ENCODE results near the gene AGAP1.

DNA sequence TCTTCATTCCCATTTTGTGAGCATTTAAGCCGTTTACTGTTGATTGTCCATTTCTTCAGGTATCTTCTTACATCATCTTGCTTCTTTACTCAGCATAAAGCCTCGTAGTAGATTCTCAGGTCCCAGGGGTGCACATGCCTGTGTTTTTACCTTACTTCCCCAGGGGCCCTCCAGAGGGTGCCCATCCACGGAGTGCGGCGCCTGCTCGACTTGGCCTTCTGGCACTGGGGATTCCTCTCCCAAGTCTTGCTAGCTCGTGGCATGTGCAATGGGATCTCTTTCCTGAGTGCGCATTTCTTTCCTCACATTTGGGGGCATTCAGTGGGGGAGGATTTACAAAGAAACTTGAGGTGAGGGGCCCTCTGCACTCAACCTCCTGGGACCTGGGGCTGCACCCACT lies 148.1 kb downstream of the AGAP1 start:
- TF ChIP-seq, protein P1, sequence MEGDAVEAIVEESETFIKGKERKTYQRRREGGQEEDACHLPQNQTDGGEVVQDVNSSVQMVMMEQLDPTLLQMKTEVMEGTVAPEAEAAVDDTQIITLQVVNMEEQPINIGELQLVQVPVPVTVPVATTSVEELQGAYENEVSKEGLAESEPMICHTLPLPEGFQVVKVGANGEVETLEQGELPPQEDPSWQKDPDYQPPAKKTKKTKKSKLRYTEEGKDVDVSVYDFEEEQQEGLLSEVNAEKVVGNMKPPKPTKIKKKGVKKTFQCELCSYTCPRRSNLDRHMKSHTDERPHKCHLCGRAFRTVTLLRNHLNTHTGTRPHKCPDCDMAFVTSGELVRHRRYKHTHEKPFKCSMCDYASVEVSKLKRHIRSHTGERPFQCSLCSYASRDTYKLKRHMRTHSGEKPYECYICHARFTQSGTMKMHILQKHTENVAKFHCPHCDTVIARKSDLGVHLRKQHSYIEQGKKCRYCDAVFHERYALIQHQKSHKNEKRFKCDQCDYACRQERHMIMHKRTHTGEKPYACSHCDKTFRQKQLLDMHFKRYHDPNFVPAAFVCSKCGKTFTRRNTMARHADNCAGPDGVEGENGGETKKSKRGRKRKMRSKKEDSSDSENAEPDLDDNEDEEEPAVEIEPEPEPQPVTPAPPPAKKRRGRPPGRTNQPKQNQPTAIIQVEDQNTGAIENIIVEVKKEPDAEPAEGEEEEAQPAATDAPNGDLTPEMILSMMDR (IDR thresholded peaks at IDR 0.05; ENCODE audit: low read depth, low read length, poor library complexity, severe bottlenecking), result no peak
- TF ChIP-seq EZH2phosphoT487 (IDR thresholded peaks at IDR 0.05; ENCODE audit: borderline replicate concordance, low read length), result no peak

Measured in DOHH2 (cell line).